NCI-H187 treated with DMSO at 0.1 percent for 48 hours (cell line): ENCODE results near the gene TPSB2.

Experiments
- DNase-seq: peaks from one replicate; lab custom pipeline; 2025; lab: John Stamatoyannopoulos, UW

TPSB2 gene

DNA sequence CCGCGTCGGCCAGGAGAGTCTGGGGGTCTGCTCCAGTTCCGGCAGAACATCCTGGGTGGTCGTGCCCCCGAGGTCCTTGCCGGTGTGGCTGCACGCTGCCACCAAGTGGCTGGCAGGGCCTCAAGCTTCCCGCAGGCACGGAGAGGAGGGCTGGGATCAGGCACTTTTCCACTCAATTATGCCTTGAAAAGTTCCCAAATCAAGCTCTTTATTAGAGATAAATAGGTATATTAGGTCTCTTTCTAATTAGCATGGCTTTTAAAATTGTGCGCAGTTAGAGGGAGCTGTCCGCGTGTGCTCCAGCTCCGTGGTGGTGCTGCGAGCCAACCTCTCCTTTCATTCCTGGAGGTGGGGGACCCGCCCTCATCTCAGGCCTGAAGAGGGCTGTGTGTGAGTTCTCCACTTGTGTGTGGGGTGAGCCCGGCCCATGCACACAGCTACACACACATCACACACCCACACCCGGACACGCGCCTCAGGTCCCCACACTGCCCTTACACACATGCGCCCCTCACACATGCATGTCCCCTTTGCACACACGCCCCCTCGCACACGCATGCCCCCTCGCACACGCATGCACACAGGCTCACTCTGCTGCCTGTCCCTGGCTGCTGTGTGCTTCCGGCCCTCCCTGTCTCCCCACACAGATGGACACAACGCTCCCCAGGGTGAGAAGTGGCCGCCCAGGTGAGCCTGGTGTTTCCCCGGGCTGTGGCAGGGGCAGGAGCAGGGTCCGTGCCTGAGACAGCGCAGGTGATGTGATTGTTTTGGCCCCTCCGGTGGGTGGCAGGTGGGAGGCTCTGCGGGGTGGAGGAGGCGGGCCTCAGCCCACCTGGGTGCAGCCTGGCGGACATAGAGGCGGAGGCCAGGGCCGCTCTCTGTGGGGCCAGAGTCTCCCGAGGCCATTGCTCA lies 48.3 kb downstream of the TPSB2 start:
- no peak for DNase-seq

DNA sequence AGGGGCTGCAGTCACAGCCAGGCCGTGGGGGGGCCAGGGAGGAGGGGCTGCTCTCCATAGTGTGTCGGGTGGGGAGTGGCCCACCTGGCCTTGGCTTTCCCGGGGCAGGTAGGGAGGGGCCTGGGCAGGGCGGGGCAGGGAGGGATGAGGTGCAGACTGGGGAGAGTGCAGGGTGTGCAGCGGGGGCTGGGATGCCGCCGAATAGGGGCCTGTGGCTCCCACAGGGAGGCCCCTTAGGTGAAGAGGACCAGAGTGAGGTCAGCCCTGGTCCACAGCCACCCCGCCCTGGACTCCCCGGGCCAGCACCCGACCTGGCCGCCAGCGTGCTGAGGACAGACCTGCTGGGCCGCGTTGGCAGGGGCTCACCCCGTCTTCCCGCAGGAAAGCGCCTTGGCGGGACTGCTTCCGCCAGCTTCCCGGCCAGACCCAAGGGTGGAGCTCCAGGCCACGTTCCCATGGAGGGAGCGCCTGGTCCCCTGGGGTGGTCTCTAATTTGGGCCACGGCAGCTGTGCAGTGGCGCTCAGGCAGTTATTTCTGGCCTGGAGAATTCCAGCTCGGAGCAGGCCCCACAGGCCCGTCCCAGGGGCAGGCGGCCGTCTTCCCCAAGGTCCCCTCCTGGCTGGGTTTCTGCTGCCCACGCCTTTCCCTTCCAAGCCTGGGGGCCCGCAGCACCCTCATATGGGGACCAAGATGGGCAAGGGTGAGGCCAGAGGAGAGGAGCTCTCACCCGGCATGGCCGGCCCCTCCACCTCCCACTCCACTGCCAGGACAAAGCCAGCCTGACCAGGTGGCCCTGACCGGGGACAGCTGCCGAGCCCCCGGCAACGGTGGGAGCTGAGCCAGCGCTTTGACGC lies 49.2 kb downstream of the TPSB2 start:
- DNase-seq, result no peak
